Measurements from ENCODE around the gene APBA2.
"Not testable (repeated sequence)": the region's sequence is repeated elsewhere in the genome, so short reads cannot be mapped to it uniquely, and the experiment has no call there.

The APBA2 gene

GRCh38 chr15:29012097-29012496 is 126.3 kb downstream of the APBA2 start:
- TF ChIP-seq, protein P1, sequence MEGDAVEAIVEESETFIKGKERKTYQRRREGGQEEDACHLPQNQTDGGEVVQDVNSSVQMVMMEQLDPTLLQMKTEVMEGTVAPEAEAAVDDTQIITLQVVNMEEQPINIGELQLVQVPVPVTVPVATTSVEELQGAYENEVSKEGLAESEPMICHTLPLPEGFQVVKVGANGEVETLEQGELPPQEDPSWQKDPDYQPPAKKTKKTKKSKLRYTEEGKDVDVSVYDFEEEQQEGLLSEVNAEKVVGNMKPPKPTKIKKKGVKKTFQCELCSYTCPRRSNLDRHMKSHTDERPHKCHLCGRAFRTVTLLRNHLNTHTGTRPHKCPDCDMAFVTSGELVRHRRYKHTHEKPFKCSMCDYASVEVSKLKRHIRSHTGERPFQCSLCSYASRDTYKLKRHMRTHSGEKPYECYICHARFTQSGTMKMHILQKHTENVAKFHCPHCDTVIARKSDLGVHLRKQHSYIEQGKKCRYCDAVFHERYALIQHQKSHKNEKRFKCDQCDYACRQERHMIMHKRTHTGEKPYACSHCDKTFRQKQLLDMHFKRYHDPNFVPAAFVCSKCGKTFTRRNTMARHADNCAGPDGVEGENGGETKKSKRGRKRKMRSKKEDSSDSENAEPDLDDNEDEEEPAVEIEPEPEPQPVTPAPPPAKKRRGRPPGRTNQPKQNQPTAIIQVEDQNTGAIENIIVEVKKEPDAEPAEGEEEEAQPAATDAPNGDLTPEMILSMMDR (conservative IDR thresholded peaks at IDR 0.05), result no peak
- no peak for TF ChIP-seq ZFX (IDR thresholded peaks at IDR 0.05)
- no peak overlapping the region for H3K27ac ChIP-seq

- TF ChIP-seq ZFX (IDR thresholded peaks at IDR 0.05), result no peak
- TF ChIP-seq, protein P1 (conservative IDR thresholded peaks at IDR 0.05), result no peak
- no peak overlapping the region for H3K27ac ChIP-seq
Measured at GRCh38 chr15:29014493-29014892, 128.7 kb downstream of the APBA2 start.

GRCh38 chr15:29016518-29016917 is 130.7 kb downstream of the APBA2 start:
- TF ChIP-seq ZFX (IDR thresholded peaks at IDR 0.05), result no peak
- TF ChIP-seq, protein P1 (conservative IDR thresholded peaks at IDR 0.05), result no peak
- no peak overlapping the region for H3K27ac ChIP-seq

DNA sequence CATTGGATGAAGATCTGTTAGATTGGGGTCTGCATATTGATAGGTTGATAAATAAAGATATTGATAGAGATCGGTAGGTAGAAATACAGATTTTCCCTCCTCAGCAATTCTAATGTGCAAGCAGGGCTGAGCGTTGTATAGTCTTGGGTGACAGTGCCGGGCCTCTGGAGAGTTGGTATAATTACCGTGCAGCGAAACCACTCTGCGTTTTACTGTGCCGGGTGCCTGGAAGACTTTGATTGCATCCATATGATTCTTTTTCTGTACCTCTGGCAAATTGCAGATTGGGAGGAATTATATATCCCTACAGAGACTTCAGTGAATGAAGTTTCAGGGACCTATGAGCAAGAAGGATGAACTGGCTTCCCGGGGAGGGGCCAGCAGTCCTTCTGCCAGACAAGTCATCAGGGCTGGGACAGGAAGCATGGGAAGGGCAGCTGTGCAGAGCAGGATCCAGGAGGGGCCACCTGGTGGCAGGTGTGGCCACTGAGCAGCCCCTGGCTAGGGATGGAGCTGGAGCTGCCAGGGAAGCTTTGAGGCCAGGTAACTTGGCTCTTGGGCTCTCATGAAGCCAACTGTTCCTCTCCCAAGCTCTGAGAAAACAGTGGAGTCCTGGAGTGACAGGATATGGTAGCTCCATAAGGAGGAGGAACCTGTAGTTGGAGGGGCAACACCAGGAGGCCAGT is 132.5 kb downstream of the APBA2 start:
- H3K27ac ChIP-seq, result no peak overlapping the region
- TF ChIP-seq, protein P1 (conservative IDR thresholded peaks at IDR 0.05), result peak; percentile 25
- no peak for TF ChIP-seq ZFX (IDR thresholded peaks at IDR 0.05)

GRCh38 chr15:29018995-29019976 is 133.5 kb downstream of the APBA2 start:
- no peak for TF ChIP-seq ZFX (IDR thresholded peaks at IDR 0.05)
- TF ChIP-seq, protein P1 (conservative IDR thresholded peaks at IDR 0.05), result no peak
- no peak overlapping the region for H3K27ac ChIP-seq

DNA sequence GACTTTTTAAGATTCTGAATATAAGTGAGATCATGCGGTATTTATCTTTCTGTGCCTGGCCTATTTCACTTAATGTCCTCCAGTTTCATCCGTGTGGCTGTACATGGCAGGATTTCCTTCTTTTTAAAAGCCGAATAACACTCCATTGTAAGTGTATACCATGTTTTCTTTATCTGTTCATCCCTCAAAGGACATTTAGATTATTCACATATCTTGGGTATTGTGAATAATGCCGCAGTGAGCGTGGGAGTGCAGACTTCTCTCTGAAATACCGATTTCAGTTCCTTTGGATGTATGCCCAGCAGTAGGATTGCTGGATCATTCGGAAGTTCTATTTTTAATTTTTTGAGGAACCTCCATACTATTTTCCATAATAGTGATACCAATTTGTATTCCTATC is 136.1 kb downstream of the APBA2 start:
- TF ChIP-seq ZFX (IDR thresholded peaks at IDR 0.05), result no peak
- TF ChIP-seq, protein P1 (conservative IDR thresholded peaks at IDR 0.05), result no peak
- H3K27ac ChIP-seq, result no peak overlapping the region

GRCh38 chr15:29024662-29025061 is 138.9 kb downstream of the APBA2 start:
- H3K27ac ChIP-seq, result no peak overlapping the region
- TF ChIP-seq, protein P1 (conservative IDR thresholded peaks at IDR 0.05), result no peak
- TF ChIP-seq ZFX (IDR thresholded peaks at IDR 0.05), result no peak

- not testable (repeated sequence) for H3K27ac ChIP-seq
Measured at GRCh38 chr15:29025411-29025810, 139.6 kb downstream of the APBA2 start.

DNA sequence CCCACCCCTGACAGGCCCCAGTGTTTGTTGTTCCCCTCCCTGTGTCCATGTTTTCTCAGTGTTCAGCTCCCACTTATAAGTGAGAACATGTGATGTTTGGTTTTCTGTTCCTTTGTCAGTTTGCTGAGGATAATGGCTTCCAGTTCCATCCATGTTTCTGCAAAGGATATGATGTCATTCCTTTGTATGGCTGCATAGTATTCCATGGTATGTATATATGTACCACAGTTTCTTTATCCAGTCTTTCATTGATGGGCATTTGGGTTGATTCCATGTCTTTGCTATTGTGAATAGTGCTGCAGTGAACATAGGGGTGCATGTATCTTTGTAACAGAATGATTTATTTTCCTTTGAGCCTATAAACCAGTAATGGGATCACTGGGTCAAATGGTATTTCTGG is 142.4 kb downstream of the APBA2 start:
- H3K27ac ChIP-seq, result not testable (repeated sequence)

Measured in C4-2B (cell line).